ENCODE data around the gene SLC52A3.

The SLC52A3 gene

GRCh38 chr20:719816-720215 is 48.5 kb downstream of the SLC52A3 start:
- H3K4me3 ChIP-seq (replicated peaks; ENCODE audit: low read depth, low read length): no peak overlapping the region
- TF ChIP-seq CTCF (IDR thresholded peaks at IDR 0.05; ENCODE audit: low read length, missing control alignments): no peak
- no peak for DNase-seq (ENCODE audit: low read depth)

GRCh38 chr20:719068-719467 is 49.2 kb downstream of the SLC52A3 start:
- no peak for TF ChIP-seq CTCF (IDR thresholded peaks at IDR 0.05; ENCODE audit: low read length, missing control alignments)
- no peak for DNase-seq (ENCODE audit: low read depth)
- H3K4me3 ChIP-seq (replicated peaks; ENCODE audit: low read depth, low read length): no peak overlapping the region

- no peak for DNase-seq (ENCODE audit: low read depth)
- TF ChIP-seq CTCF (IDR thresholded peaks at IDR 0.05; ENCODE audit: low read length, missing control alignments): no peak
- H3K4me3 ChIP-seq (replicated peaks; ENCODE audit: low read depth, low read length): no peak overlapping the region
Observed at GRCh38 chr20:717832-718231, 50.5 kb downstream of the SLC52A3 start.

- no peak for DNase-seq (ENCODE audit: low read depth)
- no peak for TF ChIP-seq CTCF (IDR thresholded peaks at IDR 0.05; ENCODE audit: low read length, missing control alignments)
- no peak overlapping the region for H3K4me3 ChIP-seq (replicated peaks; ENCODE audit: low read depth, low read length)
Observed at GRCh38 chr20:717271-717670, 51.0 kb downstream of the SLC52A3 start.

GRCh38 chr20:714453-714852 is 53.8 kb downstream of the SLC52A3 start:
- no peak for DNase-seq (ENCODE audit: low read depth)
- no peak overlapping the region for H3K4me3 ChIP-seq (replicated peaks; ENCODE audit: low read depth, low read length)
- TF ChIP-seq CTCF (IDR thresholded peaks at IDR 0.05; ENCODE audit: low read length, missing control alignments): no peak

GRCh38 chr20:711576-711975 is 56.7 kb downstream of the SLC52A3 start:
- no peak for TF ChIP-seq CTCF (IDR thresholded peaks at IDR 0.05; ENCODE audit: low read length, missing control alignments)
- no peak for DNase-seq (ENCODE audit: low read depth)
- H3K4me3 ChIP-seq (replicated peaks; ENCODE audit: low read depth, low read length): no peak overlapping the region

- DNase-seq (ENCODE audit: low read depth): no peak
- H3K4me3 ChIP-seq (replicated peaks; ENCODE audit: low read depth, low read length): no peak overlapping the region
- no peak for TF ChIP-seq CTCF (IDR thresholded peaks at IDR 0.05; ENCODE audit: low read length, missing control alignments)
Observed at GRCh38 chr20:710780-711450, 57.4 kb downstream of the SLC52A3 start.

Data from fibroblast of pulmonary artery (primary cell).